Endodermal cell (in vitro differentiated cells): Measurements from ENCODE around the gene GADL1. TPM values are rescaled to one million over a fixed set of nuclear protein-coding genes. Genes with fewer than 3 reads are reported as not detected.
A peak's percentile ranks its signal among the peaks of the same experiment; 100 is the strongest.

Source experiments
- DNase-seq: peaks from one replicate; pipeline ENCODE4 v3.0.0-alpha.2; 2017
- H3K27ac ChIP-seq: 2 replicates; pipeline ENCODE4 v1.5.1; 2013; ENCODE audit warnings: mild to moderate bottlenecking, low read depth, low read length, moderate library complexity
- H3K27me3 ChIP-seq: 2 replicates; pipeline ENCODE4 v1.6.1; 2013; ENCODE audit warnings: mild to moderate bottlenecking, low read length, moderate library complexity; ENCODE audit not compliant: insufficient read depth, control insufficient read depth, poor library complexity, severe bottlenecking
- H3K36me3 ChIP-seq: 2 replicates; pipeline ENCODE4 v1.7.0; 2013; ENCODE audit warnings: mild to moderate bottlenecking, low read length, moderate library complexity; ENCODE audit not compliant: control insufficient read depth, insufficient read depth
- H3K4me1 ChIP-seq: one replicate; pipeline ENCODE4 v1.7.0; 2013; ENCODE audit warnings: low read length; ENCODE audit not compliant: control insufficient read depth, insufficient read depth
- H3K4me3 ChIP-seq: 2 replicates; pipeline ENCODE4 v1.5.1; 2013; ENCODE audit warnings: mild to moderate bottlenecking, low read length, moderate library complexity
- H3K9ac ChIP-seq: 2 replicates; pipeline ENCODE4 v1.6.1; 2013; ENCODE audit warnings: mild to moderate bottlenecking, low read length, moderate library complexity; ENCODE audit not compliant: poor library complexity, severe bottlenecking; ENCODE audit errors: extremely low read depth
- H3K9me3 ChIP-seq: 2 replicates; pipeline ENCODE4 v1.6.1; 2013; ENCODE audit warnings: mild to moderate bottlenecking, low read length, moderate library complexity; ENCODE audit not compliant: control insufficient read depth
- H3K27ac Mint-ChIP-seq: 2 replicates; pipeline ENCODE4 v1.8.0; 2020; ENCODE audit warnings: mixed read lengths
- H3K27me3 Mint-ChIP-seq: 2 replicates; pipeline ENCODE4 v1.8.0; 2021; ENCODE audit warnings: mild to moderate bottlenecking, mixed read lengths; ENCODE audit not compliant: insufficient read depth
- H3K36me3 Mint-ChIP-seq: 2 replicates; pipeline ENCODE4 v1.8.0; 2020; ENCODE audit warnings: low read depth, mixed read lengths
- H3K4me1 Mint-ChIP-seq: 2 replicates; pipeline ENCODE4 v1.8.0; 2020; ENCODE audit warnings: mixed read lengths
- H3K4me3 Mint-ChIP-seq: 2 replicates; pipeline ENCODE4 v1.8.0; 2020; ENCODE audit warnings: mild to moderate bottlenecking, moderate library complexity, mixed read lengths
- H3K9me3 Mint-ChIP-seq: 2 replicates; pipeline ENCODE4 v1.8.0; 2020; ENCODE audit warnings: mild to moderate bottlenecking, mixed read lengths
- WGBS, 2 experiments: methylation state at CpG; one replicate each; pipeline versions ENCODE4 v1.1.5 to v1.1.7; 2013; ENCODE audit warnings: missing lambda C conversion rate in 2 of 2, mixed read lengths in 1 of 2; ENCODE audit not compliant: insufficient coverage in 1 of 2, insufficient read length in 1 of 2; 5-methylcytosine and 5-hydroxymethylcytosine counted together
- total RNA-seq, 2 donors: library from RNA; stranded (reverse); fragmentation: NEBNext Ultra II Directional in 1 of 2; extraction: Animal tissue kit (Norgen Biotek cat#: 25700) in 1 of 2; gene quantifications; 2 replicates in 1 of 2; 3 replicates in 1 of 2; pipeline ENCODE4 v1.2.1, GENCODE V29; 2021
- TF ChIP-seq, protein P1 (sequence below): fragments of 200-600 bp; sonication (generic); conservative IDR thresholded peaks from 2 replicates; pipeline ENCODE4 v1.5.0; 2021; ENCODE audit warnings: antibody characterized with exemption, mild to moderate bottlenecking

GADL1 gene
- total RNA-seq, 2 donors from 2014 or later: 0.11 TPM; not detected in 1

DNA sequence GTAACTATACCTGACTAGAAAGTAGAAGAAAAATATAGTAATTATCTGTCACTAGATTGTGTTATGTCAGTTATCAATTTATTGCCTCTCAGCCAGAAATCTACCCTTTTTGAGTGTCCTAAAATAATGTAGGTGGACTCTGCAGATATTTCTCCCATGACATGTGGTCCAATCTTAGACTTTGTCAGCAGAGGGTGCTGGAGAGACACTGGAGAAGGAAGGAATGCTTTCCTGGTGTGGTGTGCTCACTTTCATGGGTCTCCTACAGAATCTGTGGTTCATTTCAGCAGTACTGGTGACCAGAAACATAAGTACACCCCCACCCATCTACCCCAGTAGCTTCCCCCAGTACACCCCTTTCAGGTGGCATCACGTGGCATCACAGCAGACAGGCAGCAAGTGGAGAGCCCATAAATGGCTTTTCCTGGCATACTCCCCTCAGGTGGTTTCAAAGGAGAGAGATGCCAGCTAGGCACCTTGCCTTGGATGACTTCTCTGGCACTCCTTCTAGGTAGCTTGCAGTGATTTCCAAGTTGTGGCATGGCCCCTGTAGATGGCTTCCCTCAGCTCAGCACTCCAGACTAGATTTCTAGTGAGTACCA is 114.7 kb downstream of the GADL1 start:
- Histone ChIP-seq H3K9me3 (no peaks in the 10 kb centered on the region), H3K27me3 (peaks cover 6% of the 10 kb centered on the region), H3K27ac (no peak overlapping the region), H3K36me3 (no peaks in the 10 kb centered on the region), H3K9ac (no peak overlapping the region), H3K4me1 (no peaks in the 10 kb centered on the region), H3K4me3 (no peak overlapping the region)
- peaks cover 9% of the 10 kb centered on the region for H3K4me1 Mint-ChIP-seq
- H3K4me3 Mint-ChIP-seq: no peak overlapping the region
- H3K36me3 Mint-ChIP-seq: no peaks in the 10 kb centered on the region
- TF ChIP-seq, protein P1, sequence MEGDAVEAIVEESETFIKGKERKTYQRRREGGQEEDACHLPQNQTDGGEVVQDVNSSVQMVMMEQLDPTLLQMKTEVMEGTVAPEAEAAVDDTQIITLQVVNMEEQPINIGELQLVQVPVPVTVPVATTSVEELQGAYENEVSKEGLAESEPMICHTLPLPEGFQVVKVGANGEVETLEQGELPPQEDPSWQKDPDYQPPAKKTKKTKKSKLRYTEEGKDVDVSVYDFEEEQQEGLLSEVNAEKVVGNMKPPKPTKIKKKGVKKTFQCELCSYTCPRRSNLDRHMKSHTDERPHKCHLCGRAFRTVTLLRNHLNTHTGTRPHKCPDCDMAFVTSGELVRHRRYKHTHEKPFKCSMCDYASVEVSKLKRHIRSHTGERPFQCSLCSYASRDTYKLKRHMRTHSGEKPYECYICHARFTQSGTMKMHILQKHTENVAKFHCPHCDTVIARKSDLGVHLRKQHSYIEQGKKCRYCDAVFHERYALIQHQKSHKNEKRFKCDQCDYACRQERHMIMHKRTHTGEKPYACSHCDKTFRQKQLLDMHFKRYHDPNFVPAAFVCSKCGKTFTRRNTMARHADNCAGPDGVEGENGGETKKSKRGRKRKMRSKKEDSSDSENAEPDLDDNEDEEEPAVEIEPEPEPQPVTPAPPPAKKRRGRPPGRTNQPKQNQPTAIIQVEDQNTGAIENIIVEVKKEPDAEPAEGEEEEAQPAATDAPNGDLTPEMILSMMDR: peak; percentile 80
- peak; percentile 75 for DNase-seq
- WGBS, 2 experiments: 85 to 100% methylated on average over 1 of the region's 1 CpG
- H3K27ac Mint-ChIP-seq: no peak overlapping the region
- peaks cover 6% of the 10 kb centered on the region for H3K27me3 Mint-ChIP-seq
- H3K9me3 Mint-ChIP-seq: no peaks in the 10 kb centered on the region

DNA sequence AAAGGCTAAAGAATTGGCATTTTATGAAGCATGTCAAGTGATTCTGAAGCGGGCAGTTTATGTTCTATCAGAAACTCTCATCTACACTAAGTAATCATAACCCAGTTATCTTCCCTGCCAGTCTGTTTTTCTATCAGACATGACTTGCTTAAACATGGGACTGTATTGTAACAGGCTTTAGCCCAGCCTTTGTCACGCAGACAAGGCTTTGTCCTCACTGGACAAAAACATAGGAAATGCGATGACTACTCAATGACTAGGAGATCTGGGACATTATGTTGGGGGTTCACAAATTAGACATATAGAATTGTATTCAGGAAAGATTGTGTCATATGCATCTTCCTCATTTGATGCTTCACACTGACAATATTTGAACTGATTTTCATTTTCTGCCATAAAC is 115.5 kb downstream of the GADL1 start:
- Mint-ChIP-seq H3K36me3 (no peaks in the 10 kb centered on the region), H3K27me3 (peaks cover 6% of the 10 kb centered on the region), H3K4me3 (no peak overlapping the region), H3K27ac (no peak overlapping the region), H3K4me1 (peaks cover 5% of the 10 kb centered on the region), H3K9me3 (no peaks in the 10 kb centered on the region)
- H3K4me1 ChIP-seq: no peaks in the 10 kb centered on the region
- no peaks in the 10 kb centered on the region for H3K36me3 ChIP-seq
- DNase-seq: no peak
- TF ChIP-seq, protein P1: no peak
- WGBS, 2 experiments: 80 to 99% methylated on average over 1 to 3 of the region's 3 CpGs
- no peaks in the 10 kb centered on the region for H3K9me3 ChIP-seq
- peaks cover 6% of the 10 kb centered on the region for H3K27me3 ChIP-seq
- H3K27ac ChIP-seq: no peak overlapping the region
- H3K4me3 ChIP-seq: no peak overlapping the region
- no peak overlapping the region for H3K9ac ChIP-seq

DNA sequence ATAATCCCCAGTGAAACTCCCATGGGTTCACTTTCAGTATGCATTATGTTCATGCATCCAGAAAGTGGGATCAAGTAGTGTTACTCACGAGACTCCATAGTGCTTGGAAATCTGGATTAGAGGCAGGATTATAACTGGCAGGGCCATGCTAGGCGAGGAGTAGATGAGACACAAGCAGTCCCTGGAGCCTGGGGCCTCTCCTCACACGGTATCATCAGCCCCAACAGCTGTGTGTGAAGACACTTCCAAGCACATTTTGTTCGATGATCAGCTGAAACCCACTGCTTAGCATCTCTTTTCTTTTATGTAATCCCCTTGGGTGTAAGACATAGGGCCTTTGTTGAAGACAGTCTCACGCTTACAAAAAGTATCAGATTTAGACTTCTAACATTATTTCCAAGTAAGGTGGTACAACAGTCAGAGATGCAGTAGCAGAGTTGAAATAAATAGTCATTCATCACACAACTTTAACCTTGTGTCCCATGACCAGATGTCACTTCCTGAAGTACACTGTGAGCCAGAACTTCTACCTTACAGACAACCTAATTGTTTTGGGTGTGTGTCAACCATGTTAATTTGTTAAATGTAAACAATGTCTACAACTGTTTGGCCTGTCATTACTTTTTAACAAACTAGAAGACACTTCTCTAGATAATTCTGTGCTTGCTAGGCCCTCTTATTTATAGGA is 116.9 kb downstream of the GADL1 start:
- Histone ChIP-seq H3K36me3 (no peaks in the 10 kb centered on the region), H3K4me3 (no peak overlapping the region), H3K27ac (no peak overlapping the region), H3K27me3 (peaks cover 6% of the 10 kb centered on the region), H3K4me1 (no peaks in the 10 kb centered on the region), H3K9ac (no peak overlapping the region), H3K9me3 (no peaks in the 10 kb centered on the region)
- DNase-seq: no peak
- H3K36me3 Mint-ChIP-seq: no peaks in the 10 kb centered on the region
- peaks cover 6% of the 10 kb centered on the region for H3K27me3 Mint-ChIP-seq
- no peaks in the 10 kb centered on the region for H3K9me3 Mint-ChIP-seq
- TF ChIP-seq, protein P1: no peak
- 92 to 97% methylated on average over 5 of the region's 5 CpGs for WGBS, 2 experiments
- H3K4me1 Mint-ChIP-seq: peaks cover 5% of the 10 kb centered on the region
- H3K4me3 Mint-ChIP-seq: no peak overlapping the region
- H3K27ac Mint-ChIP-seq: no peak overlapping the region
